HG03139 (cell line): ENCODE measurements around the gene HTR4.
"Not testable (repeated sequence)": the region's sequence is repeated elsewhere in the genome, so short reads cannot be mapped to it uniquely, and the experiment has no call there.

Experiments used
- ATAC-seq: cut with Tn5 transposase; IDR thresholded peaks from one replicate; pipeline ENCODE4 v1.9.1; 2021; ENCODE audit not compliant: unreplicated experiment

Gene HTR4

DNA sequence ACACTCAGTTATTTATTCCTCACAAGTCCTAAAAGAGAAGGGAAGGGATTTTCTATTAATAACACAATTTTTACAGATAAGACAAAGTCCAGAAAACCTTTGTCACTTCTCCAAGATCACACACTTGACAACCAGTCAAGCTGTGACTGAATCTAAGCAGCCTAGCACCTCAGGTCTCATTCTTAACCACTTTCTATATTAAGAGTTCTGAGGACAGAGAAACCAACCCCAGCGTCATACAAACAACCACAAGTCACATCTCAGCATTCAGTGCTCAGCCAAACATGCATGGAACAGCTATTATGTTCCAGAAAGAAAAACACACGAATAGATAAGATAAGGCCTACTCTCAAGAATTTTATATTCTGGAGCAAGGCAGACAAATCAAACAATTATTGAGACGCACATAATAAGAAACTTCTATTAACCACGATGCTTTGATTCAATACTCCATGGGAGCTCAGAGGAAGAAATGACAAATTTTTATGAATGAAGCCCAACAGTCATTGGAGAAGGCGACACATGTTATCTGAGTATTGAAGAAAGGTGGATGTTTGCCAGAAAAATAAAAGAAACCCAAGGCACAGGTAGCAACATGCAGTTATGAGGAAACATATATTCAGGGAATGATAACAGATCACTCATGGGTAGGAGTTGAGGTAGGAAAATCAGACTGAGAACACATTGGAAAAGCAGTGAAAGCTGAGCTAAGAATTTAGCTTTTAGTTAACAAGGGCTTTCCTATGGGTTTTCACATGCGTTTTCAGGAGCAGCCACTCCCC lies 113.1 kb downstream of the HTR4 start:
- no peak for ATAC-seq

DNA sequence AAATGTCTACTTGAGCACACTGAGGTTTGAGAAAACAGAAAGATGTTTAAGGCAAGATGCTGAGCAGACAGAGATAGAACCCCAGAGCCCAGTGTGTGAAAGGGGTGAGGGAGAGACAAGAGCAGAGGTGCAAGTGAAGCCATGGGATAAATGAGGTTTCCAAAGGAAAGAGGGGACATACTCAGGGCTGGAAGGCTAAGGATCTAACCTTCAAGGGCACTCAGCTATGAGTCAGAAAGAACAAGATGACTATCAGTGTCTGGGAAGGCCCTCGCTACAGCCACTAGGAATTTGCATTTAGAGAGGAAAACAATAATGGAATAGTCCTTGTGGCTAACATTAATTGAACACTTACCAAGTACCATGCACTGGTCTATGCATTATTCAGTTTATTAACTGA lies 113.7 kb downstream of the HTR4 start:
- ATAC-seq: no peak

DNA sequence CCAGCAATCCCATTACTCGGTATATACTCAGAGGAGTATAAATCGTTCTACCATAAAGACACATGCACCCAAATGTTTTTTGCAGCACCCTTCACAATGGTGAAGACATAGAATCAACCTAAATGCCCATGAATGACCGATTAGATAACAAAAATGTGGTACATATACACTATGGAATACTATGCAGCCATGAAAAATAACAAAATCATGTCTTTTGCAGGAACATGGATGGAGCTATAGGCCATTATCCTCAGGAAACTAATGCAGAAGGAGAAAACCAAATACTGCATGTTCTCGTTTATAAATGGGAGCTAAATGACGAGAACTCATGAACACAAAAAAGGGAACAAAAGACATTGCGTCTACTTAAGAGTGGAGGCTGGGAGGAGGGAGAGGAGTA lies 114.5 kb downstream of the HTR4 start:
- ATAC-seq: no peak

DNA sequence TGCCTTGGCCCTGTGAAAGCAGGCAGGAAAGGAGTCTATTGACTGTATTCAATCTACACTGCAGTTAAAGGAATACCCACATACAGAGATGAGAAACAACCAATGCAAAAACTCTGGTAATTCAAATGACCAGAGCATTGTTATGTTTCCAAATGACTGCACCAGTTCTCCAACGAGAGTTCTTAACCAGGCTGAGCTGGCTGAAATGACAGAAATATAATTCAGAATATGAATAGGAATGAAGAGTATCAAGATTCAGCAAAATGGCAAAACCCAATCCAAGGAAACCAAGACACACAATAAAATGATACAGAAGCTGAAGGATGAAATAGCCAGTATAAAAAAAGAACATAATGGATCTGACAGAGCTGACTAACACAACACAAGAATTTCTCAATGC lies 119.1 kb downstream of the HTR4 start:
- ATAC-seq: no peak

DNA sequence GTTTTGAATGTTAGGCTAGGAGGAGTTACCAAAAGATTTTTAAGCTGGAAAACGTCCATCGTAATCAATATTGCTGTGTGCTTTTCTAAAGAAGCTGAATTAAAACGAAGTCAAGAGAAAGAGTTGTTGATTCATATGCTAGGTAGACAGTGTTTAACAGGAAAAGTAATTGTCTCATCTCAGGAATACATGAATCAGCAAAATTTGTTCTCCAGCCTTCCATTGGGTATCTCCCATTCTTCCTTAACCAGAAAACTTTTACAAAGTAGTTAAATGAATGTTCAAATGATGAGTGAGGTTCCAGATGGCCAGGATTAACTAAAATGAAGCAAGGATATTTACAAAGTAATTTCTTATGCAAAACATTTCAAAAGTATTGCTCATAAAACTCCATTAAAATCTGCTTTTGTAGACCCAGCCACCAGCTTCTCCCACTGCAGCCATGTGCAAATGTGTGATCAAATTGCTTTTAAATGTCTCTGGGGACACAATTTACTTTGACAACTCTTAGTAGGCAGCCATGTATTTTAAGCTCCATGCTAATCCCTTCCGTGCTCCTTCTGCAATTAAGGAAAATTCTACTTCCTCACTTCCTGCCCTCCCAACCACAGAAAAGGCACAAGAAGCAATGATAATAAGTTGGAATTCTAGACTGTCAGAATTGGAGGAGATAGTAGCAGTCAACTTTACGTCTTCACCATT lies 121.2 kb downstream of the HTR4 start:
- ATAC-seq: no peak

DNA sequence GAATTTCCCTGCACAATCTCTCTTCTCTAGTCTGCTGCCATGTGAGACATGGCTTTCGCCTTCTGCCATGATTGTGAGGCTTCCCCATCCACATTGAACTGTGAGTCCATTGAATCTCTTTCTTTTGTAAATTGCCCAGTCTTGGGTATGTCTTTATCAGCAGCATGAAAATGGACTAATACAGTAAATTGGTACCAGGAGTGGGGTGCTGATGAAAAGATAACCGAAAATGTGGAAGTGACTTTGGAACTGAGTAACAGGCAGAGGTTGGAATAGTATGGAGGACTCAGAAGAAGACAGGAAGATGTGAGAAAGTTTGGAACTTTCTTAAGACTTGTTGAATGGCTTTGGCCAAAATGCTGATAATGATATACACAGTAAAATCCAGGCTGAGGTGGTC lies 124.9 kb downstream of the HTR4 start:
- not testable (repeated sequence) for ATAC-seq

DNA sequence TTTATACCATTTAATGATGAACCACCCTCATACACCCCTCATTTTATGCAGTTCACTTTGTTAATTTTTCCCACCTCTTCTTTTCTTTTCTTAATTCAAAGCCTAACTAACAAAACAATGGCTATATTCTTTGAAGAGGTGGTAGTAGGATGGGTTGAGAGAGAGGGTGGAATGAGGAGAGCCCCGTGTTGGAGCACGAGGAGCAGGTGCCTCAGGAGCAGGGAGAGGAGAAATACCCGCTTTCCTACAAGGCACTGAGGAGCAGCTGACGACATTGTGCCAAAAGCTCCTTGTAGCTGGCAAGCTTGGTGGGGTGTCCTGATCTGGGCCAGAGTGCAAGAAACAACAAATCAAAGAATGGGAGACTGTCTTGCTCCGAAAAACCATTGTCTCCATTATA lies 129.6 kb downstream of the HTR4 start:
- no peak for ATAC-seq

DNA sequence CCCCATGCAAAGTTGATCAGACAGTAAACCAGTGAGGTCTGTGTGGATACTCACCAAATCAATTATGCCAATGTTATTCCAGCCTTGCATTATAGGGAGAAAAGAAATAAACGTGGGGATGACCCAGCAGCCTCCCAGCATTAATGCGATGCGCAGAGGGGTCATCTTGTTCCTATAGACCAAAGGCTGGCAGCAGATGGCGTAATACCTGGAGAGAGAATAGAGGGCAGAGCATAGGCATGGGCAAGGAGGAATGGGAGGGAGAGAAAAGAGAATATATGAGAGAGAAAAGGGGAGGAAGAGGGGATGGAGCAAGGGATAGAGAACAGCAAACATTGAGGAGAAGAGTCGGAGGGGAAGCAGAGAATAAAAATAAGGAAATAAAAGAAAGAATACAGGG lies 131.2 kb downstream of the HTR4 start:
- ATAC-seq: no peak

DNA sequence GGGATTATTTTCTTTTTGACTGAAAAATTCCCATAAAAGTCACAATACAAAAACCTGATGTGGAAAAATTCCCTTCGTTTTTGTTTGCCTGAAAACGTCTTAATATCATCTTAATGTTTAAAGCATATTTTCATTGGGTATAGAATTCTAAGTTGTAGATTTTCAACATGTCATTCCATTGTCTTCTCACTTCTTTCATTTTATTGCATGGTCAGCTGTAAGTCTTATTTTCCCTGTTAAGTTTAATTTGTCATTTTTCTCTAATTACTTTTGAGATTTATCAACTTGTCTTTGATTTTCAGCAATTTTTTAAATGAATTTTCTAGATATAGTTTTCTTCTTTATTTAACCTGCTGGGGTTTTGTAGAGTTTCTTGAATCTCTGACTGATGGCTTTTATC lies 138.9 kb downstream of the HTR4 start:
- no peak for ATAC-seq

DNA sequence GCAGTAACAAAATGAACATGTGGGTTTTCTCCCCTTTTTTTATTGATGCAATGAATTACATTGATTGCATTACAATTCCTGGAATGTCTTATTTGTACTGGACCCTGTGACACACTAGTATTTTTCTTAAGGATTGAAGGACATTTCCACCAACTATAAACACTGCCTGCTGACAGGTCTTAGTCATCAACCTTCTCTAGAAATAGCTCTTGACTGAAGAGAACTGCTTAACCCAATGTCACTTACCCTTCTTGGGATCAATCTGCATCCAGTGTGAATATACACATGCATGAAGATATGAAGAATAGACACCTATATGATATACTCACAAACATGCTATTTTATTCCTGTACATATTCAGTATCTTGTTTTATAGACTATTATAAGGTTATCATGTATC lies 140.0 kb downstream of the HTR4 start:
- ATAC-seq: no peak

DNA sequence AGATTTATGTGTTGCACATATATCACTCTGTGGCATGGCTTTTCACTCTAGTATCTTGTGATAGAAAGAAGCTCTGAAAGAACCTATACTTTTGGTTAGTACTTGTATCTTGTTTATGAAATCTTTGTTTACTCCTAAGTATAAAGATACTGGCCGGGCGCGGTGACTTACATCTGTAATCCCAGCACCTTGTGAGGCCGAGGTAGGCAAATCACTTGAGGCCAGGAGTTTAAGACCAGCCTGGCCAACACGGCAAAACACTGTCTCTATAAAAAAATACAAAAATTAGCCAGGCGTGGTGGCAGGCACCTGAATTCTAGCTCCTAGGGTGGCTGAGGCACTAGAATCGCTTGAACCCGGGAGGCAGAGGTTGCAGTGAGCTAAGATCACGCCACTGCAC lies 141.8 kb downstream of the HTR4 start:
- no peak for ATAC-seq

DNA sequence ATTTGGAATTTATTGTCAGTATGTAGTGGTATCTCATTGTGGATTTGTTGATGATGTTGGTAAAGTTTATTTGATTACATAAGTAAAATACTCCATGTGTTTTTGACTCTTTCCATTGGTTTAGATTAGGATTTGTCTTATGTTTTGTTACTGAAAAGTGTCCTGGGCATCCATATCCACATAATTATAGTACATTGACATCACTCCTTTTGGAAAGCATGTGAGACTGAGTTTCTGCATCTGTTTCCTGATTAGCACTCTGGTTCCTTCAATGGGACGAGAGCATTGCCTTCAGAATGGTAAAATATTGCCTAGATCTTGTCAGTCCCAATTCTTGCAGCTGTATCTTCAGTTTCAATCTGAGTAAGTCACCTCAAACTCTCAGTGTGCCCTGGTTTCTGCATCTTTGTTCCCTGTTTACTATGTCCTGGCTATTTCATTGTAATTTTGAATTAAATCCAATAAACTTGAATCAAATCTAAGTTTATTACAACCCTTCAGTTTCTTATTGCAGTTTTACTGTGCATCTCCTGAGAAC lies 142.4 kb downstream of the HTR4 start:
- peak; percentile 95 for ATAC-seq

DNA sequence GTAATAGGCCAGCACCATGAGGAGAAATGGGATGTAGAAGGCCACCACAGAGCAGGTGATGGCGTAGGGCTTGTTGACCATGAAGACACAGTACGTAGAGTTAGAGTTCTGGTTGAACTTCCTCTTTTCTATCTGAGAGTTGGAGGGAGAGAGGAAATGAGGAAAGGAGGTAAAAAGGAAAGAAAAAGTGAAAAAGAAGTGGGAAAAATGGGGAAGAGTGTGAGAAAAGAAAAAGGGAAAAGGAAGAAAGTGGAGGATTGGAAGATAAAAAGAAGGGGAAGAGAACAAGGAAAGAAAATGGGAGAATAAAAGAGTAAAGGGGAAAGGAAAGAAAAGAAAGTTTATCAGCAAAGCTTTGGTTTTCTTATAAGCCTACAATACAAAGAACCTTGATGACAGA lies 144.4 kb downstream of the HTR4 start:
- ATAC-seq: no peak

DNA sequence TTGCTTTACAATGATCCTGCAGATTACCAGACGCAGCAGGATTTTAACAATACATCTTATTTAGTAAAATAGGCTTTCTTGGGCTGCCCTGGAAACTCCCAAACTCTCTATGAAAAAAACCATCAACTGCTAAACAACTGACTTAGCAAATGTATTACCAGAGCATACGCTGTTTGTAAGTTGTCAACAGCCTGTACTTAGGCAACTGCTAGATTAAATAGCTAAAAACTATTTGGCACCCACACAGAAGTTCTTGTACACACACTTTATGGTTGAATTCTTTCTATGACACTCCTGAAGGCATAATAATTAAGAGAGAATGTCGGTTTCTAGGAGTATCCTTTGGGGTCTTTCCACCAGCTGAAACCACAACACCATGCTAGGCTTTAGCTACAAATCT lies 146.7 kb downstream of the HTR4 start:
- no peak for ATAC-seq

DNA sequence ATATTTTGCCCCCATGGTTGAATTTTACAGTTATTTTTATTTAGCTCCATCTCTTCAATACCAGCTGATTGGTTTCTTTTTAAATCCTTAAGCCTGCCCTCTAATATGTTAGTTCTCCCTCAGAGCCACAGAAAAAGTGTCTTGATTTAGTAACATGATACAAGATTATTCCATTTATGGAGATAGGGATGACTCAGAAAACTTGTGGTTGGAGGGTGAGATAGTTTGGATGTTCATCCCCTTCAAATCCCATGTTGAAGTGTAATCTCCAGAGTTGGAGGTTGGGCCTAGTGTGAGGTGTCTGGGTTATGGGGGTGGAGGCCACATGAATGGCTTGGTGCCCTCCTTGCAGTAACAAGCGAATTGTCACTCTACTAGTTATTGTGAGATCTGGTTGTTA lies 154.9 kb downstream of the HTR4 start:
- no peak for ATAC-seq

DNA sequence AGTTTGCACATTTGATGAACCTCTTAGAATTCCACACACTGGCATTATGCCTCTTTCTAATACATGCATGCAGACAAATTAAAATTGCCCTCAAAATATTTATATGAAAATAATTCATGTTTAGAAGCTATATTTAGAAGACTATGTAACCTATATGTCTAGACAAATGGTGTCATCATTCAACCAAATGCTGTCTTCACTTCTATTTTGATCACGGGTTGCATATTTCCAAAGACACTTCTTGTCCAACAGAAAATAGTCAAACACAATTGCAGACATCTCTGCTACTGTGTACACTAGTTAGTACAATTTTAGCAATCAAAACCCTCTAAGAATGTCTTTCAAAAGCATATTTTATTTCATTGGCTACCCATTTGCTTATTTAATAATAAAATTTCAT lies 156.6 kb downstream of the HTR4 start:
- ATAC-seq: no peak

DNA sequence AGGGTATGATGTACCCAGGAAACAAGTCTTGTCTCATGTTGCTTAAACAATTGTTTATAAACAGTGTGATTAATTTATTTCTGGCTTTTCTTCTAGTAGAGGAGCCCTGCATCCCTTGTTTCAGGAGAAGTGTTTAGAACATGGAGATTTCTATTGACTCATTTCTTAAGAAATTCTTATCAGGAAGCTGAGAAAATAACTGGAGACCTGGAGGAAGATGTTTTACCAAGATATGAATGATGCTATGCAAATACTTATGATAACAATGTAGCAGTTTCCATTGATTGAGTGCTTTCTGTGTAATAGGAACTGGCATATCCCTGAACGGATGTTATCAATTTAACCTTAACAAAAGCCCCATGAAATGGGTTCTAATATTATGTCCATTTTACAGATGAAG lies 162.0 kb downstream of the HTR4 start:
- ATAC-seq: no peak

DNA sequence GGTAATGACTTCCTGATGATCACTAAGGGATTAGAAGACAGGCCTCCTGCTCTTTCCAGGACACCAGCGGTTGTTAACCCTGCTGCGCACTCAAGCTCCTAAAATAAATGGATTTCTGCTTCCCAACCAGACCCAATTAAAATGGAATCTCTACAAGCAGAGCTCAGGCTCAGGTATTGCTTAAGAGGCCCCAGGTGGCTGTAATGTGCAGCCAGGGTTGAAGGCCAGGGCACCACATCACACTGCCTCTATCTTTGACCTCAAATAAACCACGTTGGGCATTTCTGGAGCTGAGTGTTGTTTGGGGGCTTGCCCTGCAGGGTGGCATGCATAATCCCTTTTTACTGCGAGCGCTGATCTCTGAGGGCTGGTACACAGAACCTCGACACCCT lies 162.5 kb downstream of the HTR4 start:
- no peak for ATAC-seq

DNA sequence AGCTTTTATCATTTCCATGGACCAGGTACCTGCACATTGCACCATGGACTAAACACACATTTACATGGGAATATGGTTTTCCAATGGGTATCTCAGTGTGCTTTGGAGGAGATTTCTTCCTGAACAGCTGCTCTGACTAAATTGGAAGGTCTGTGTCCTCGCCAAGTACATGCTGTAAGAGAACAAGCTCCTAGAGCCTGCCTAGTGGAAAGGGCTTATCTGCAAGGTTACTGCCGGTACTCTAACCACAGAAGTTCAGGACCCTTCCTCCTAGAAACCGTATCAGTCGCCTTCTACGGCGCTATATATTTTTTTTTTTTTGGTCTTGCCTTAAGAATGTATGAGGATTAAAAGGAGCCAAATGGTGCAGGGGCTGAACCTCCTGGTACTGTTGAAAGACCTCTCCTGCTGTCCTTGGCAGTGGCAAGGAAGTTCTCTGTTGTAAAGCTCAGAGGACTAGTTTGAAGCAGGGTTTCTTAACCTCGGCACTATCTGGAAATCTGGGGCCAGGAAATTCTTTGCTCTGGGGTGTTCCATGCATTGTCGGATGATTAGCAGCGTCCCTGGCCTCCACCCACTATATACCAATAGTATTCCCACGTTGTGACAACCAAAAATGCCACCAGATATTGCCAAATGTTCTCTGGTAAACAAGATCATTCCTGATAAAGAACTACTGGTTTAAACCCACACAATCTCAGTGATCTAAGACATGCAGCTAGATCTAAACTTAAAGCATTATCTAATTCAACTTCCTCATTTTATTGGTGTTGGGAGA lies 163.1 kb downstream of the HTR4 start:
- ATAC-seq: no peak

DNA sequence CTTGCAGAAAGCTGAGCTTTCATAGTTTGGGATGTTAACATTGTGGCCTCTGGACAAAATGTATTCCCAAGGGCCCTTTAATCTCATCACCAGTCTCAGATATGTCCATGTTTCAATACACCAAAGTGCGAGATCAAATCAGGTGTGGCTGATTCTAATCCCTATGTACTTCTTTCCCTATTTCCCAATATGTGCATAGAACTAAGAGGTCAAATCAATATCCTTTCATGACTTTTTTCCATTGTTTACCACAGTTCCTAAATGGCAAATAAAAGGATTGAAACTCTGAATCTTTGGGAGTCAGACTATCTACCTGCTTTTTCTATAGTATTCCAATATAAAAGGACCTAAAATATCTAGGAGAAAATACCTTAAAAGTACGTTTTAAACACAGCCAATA lies 165.6 kb downstream of the HTR4 start:
- ATAC-seq: no peak

DNA sequence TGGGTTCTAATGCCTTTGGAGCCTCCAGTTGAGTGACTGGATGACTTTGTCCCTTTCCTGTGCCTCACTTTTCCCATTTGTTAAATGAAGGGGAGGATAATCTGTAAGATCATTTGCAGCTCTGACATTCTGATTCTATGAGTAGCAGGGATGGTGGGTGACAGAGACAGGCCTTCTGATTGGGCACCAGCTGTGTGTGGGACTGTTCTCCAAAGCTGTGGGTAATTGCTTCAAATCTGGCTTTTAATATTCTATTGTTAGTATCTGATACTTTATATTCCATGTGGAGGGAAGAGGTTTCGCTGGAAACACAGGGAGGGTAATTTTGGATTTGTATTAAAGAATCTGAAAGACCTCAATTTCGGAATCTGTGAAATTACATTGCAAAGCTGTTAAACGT lies 167.9 kb downstream of the HTR4 start:
- ATAC-seq: no peak

DNA sequence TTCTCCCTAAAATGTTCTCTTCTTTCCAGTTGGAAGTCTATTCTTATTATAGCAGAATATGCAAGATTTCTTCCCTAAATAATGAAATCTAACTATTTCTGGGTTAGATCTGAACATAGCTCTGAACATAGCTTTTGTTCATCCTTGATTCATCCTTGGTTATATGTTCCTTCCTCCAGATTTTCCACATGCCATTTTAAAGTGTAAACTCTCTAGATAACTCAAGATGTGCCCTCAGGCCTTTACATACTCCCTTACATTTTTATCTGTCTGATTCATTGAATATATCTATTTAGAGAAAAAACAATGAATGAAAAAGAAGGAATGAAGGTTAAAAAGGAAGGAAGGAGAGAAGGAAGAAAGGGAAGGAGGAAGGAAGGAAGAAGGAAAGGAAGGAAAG lies 169.7 kb downstream of the HTR4 start:
- ATAC-seq: no peak
